HG03457 (cell line): Measurements from ENCODE around the gene DBP.

Source experiments
- ATAC-seq: cut with Tn5 transposase; IDR thresholded peaks from one replicate; pipeline ENCODE4 v1.9.1; 2021; ENCODE audit warnings: moderate number of reproducible peaks; ENCODE audit not compliant: unreplicated experiment

Gene DBP

DNA sequence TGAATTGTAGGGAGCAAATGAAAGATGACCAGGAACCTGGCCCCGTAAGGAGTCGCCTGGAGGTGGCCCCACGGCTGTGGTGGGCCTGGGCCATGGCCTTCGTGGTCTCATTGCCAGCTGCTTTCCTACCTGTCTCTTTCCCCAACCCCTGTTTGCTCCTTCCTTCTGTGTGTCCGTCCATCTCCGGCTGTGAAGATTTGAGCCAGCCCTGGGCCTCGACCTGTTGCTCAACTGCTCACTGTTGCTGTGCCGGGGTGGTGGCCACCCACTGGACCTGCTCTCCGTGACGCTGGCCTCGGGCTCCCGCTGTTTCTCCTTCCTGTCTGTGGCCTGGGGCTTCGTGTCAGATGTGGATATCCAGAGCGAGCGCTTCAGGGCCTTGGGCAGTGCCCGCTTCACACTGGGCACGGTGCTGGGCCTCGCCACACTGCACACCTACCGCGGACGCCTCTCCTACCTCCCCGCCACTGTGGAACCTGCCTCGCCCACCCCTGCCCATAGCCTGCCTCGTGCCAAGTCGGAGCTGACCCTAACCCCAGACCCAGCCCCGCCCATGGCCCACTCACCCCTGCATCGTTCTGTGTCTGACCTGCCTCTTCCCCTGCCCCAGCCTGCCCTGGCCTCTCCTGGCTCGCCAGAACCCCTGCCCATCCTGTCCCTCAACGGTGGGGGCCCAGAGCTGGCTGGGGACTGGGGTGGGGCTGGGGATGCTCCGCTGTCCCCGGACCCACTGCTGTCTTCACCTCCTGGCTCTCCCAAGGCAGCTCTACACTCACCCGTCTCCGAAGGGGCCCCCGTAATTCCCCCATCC, 8.5 kb downstream of the DBP start:
- no peak for ATAC-seq

DNA sequence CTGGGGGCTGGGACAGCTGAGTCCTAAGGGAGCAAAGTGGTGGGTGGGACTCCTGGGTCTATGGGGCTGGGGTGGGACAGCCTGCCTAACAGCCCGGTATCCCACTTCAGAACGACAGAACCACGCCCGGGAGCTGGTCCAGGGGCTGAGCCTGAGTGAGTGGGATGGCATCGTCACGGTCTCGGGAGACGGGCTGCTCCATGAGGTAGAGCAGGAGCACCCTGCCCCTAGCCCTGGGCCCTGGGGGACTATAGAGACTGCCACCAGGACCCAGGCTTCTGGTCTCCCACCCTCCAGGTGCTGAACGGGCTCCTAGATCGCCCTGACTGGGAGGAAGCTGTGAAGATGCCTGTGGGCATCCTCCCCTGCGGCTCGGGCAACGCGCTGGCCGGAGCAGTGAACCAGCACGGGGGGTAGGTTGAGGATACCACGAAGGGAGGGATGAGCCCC, 9.3 kb downstream of the DBP start:
- ATAC-seq: no peak

DNA sequence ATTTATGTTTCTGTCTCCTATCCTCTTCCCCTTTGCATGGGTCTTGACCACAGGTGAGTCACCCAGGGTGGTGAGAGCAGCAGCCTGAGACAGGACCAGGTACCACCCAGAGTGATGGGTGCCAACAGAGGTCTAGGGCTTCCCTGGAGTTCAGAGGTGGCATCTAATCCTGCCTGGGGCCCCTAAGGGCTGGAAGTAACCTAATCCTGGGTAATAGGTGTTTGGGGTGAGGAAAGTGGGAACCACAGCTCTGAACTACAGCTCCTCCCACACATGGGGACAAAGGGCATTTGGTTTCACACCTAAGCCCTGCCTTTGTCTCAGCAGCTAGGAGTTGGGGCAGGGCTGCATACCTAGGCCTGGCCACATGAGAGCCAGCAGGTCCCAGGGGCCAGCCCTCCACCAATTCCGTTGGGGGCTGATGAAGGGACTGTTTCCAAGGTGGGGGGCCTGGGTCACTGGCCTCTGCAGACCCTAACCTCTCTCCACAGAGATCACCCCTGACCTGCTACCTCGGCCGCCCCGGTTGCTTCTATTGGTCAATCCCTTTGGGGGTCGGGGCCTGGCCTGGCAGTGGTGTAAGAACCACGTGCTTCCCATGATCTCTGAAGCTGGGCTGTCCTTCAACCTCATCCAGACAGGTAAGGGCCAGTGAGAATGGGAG, 9.8 kb downstream of the DBP start:
- no peak for ATAC-seq

DNA sequence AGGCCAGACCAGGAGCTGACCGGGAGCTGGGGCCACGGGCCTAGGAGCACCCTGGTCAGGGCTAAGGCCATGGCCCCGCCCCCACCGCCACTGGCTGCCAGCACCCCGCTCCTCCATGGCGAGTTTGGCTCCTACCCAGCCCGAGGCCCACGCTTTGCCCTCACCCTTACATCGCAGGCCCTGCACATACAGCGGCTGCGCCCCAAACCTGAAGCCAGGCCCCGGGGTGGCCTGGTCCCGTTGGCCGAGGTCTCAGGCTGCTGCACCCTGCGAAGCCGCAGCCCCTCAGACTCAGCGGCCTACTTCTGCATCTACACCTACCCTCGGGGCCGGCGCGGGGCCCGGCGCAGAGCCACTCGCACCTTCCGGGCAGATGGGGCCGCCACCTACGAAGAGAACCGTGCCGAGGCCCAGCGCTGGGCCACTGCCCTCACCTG, 11.3 kb downstream of the DBP start:
- ATAC-seq: no peak

DNA sequence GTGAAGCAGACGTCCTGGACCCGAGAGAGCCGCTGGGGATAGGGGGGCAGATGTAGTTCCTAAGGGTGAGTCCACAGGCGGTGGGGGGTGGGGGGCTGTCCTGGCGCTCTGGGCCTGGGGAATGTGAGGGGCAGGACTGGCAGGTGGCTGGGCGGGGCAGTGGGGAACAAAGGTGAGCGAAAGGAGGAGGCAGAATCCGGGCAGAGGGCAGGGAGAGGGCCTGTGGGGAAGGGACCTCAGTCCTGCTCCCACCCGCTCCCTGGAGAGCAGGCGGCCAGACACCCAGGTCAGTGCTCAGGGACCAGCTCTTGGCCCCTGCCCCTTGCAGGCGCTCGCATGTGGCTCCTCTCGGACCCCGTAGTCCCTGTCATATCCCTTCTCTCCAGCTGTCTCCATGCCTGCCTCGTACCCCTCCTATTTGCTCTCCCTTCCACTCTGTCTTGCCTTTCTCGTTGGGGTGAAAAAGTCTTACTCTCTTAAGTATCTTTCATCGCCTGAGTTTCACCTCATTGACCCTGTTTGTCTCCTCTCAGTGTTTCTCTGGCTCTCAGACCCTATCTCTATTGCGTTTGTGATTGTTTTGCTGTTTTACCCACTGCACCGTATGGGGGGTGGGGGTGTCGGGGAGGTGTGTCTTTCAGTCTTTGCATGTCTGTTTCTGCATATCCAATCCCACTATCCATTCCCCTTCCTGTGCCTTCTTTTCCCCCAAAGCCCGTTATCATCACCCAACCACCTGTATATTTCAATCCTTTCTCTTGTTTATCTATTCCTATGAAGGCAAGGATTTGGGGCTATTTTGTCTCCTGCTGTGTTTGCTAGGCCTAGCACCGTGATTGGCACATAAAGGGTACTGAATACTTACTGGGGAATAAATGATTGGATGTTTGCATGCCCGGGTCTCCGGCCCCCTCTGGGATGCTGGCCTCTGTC, 12.1 kb downstream of the DBP start:
- ATAC-seq: no peak

DNA sequence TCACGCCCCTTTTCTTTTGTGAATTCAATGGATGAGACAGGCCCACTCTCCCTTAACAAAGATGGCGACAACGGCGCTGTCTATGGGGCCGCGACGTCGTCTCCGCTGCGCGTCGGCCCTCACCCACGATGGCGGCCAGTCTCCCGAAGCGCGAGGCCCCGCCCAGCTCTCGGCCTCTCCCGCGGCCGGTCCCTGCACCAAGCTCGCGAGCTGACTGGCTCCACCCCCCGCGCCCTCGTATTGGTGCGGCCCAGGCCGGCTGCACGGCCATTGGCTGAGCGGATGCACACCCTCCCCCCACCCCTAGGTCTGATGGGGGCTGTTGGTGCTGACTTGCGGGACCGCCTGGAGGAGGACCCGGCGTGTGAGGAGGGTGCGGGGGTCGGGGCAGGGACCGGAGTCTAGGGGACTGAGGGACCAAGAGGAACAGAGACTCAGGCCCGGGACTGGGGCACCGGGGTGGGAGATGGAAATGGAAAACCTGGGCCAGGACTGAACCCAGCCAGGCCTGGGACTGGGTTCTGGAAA, 13.0 kb downstream of the DBP start:
- ATAC-seq: no peak

DNA sequence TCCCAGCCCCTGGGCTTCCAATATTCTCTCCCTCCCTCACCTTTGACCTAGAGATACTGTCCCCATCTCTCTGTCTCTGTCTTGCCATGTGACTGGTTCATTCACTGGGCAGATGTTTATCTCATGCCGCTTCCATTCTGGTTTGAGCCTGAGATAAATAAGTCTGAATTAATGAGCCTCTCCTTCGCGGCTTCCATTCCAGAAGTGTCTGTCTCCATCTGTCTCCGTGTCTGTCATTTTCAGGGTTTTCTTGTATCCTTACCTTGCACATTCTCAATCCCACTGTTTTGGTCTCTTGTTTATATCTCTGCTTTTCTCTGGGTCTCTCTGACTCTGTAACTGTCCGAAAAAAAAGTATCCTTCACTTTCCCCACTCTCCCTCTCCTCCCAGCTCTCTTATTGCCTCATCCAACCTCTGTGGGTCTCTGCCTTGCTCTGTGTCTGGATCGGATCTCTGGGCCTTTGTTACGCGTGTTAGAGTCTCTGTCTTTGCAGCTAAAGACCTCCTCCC, 13.6 kb downstream of the DBP start:
- no peak for ATAC-seq

DNA sequence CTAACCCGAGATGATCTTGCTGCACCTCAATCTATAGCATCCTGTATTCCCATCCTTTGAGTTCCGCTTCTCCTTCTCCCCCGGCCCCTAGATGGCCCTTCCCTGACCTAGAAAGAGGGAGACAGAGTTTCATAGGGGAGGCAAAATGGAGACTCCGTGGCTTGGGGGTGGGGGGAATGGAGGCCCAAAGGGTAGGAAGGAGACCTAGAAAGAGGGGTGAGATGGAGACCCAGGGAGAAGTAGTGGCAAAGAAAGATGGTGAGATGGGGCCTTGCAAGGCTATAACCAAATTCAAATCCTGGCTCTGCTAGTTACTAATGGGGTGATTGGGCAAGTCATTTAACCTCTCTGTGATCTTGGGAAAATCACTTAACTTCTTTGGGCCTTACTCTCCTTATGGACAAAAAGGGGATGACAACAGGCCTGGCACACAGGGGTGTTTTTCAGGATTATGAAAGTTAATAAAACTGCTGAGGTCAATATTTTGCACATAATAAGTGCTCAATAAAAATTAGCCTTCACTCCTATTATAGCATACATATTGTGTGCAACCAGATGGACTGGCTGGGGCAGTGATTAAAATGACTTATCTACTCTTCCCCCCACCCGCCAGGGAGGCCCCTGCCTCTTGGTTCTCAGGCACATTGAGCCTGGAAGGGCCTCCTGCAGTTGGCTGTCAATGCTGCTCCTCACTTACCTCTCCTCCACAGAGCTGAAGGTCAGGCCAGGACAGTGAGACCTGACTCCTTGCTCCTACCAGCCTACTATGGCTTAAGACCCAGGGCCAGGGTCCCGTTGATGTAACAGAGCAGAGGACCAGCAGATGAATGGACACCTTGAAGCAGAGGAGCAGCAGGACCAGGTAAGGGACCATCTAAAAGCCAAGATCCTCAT, 17.2 kb downstream of the DBP start:
- no peak for ATAC-seq

DNA sequence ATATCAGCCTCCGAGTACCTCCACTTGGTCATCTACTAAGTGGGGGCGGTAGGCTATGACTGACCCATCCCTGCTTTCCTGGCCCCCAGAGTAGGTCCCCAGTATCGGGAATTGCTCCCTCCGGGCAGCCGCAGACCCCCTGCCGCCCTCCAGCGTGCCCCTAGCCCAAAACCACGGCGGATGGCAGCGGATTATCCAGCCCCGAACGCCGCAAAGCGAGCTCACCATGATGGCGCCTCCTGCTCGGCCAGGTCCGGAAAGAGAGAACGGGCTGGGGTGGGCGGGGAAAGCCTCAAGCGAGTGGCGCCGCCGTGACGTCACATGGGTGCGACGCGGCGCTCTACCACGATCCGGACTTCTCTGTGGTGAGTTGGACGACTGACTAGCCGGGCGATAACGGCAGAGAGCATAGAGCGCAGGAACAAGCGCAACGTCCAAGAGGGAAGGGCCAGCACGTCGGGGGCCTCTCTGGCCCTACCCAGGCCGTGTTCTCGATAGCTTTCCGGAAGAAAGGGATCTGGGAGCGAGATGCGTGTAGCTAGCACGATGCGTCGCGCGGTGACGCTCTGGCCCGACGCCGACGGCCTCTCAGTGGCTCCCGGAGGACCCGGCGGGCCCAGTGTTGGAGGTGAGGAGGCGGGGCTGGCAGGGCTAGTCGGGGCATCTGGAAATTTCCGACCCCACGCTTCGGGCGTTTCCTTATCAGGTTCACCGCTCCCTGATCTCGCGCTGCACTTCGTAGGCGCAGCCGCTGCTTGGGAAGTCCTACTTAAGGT, 18.1 kb downstream of the DBP start, which contains the start of the genes RPL18 and SPHK2:
TSS of gene RPL18 (minus strand) at position 263 of the 776 bp plus-strand sequence. CDS start at position 228, 35 bp downstream.
TSS of gene SPHK2 (plus strand) at position 591 of the 776 bp plus-strand sequence. CDS start 1,009 bp downstream, outside the sequence.
- peak; percentile 78 for ATAC-seq

DNA sequence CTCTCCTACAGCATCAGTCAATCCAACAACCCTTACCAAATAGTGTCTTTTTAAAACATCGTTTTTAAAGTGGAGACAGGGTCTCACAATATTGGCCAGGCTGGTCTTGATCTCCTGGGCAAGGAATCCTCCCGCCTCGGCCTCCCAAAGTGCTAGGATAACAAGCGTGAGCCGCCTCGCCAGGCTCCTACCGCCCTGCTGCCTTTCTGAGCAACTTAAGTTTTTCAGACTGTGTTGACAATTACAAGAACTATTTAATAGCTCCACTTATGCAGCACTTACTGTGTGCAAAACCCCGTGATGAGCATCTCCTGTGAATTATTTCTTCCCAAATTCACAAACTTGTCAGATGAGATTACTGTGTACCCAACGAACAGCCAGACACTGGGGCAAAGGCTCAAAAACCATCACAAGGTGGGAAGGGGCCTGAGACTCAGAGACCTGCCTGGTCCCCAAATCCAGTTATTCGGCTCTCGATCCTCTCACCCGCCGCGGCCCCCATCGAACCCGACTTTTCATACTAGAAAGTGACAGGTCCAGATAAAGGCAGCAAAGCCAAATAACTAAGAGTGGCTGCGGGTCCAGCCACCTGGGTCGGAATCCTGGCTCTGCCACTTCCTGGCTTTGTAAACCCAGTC, 18.8 kb downstream of the DBP start:
- ATAC-seq: peak; percentile 8

DNA sequence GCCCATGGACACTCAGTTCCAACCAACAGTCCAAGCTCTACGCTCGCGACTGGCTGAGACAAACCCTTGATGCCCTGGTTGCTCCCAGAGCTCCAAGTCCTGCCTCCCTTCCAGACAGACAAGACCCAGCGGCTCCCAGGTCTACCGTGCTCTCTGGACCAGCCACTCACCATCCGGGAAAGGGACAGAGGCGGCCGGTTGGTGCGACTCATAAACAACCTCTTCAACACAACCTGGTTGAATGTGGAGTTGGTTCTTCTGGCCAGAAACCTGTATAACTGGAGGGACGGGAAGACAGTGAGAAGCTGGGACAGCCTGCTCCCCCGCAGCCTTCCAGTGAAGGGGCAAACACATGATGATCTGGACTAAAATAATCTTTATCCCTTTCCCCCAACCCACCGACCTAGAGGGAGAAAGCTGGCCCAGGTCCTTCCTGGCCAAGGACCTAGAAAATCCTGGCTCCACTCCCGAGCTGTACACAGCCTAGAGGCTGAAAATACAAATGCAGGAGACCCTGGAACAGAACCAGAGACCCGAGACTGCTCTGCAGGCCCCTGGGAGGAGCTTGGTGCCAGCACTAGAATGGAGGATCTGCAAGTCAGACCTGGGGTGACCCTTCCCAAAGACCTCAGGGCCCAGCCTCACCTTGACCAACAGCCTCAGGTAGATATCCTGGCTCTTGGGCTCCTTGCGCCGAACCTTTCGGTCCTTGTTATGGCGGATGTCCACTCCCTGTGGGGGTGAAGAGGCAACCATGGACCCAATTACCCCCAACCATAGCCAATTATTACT, 19.8 kb downstream of the DBP start:
- no peak for ATAC-seq

DNA sequence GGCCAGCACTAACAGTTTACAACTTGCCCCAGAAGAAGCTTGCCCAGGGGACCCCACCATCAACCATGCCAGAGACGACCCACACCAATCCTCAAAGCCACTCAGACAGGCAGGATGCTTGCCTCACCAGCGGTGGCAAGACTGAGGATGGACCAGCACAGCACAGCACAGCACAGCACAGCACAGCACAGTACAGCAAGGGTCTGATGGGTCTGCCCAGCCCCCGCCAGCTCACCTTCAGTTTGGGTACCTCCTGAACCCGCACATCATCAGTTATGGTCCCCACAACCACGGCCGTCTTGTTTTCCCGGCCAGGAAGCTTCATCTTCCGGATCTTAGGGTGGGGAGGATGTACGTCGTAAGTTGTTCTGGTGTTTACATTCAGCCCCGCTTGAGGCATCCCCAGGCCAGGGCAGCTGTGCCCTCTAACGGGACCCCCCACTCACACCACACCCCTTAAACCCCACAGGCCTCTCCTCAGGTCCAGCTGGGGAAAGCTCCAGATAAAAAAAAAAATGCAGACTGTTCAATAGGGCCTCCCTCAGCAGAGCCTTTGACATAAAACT, 20.6 kb downstream of the DBP start:
- no peak for ATAC-seq

DNA sequence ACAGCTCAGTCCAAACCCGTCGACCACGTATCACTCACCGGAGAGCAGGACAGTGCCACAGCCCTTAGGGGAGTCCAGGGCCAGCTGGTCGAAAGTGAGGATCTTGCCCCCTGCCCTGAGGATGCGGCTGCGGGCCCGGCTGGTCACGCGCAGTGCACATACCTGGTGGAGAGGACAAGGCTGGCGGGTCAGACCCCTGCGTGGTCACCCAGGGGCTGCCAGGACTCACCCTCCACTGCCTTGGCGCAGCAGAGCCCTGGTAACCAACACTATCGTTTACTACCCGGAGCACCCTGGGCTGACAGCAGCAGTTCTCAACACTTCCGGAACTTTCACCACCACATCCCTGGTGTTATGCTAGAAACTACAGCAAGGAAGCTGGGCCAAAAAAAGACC, 21.1 kb downstream of the DBP start:
- no peak for ATAC-seq

DNA sequence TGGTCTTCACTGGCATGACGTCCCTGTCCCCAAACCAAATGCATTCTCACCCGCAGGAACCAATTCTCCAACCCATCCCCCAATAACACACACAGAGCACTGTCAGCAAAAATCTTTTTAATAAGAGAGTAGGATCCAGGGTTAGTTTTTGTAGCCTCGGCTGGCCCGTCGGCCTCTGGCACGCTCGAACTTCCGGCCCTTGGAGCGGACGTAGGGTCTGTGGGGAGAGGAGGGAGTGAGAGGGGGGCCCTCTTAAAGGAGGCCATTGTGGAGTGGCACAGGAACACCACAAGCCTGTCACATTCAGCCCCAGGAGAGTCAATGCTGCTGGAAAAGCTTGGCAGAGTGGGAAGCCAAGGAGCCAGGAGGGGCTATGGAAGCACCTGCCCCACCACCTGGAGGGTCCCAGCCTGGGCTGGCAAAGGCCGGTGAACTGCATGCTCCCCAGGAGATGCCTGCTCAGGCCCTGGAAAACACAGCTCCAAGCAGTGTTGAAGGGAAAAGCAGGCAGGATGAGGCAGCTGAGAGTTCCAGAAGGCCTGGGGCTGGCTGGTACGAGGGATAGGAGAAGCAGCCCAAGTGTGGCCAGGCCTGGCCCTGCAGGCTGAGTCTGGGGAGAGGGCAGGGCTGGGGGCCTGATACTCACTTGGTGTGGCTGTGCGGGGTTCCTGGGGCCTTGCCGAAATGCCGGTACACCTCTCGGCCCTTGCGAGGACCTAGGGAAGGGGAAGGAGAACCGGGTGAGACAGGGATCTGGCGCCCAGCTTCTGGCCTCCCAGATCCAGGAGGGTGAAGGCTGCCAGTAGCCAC, 21.7 kb downstream of the DBP start:
- no peak for ATAC-seq

DNA sequence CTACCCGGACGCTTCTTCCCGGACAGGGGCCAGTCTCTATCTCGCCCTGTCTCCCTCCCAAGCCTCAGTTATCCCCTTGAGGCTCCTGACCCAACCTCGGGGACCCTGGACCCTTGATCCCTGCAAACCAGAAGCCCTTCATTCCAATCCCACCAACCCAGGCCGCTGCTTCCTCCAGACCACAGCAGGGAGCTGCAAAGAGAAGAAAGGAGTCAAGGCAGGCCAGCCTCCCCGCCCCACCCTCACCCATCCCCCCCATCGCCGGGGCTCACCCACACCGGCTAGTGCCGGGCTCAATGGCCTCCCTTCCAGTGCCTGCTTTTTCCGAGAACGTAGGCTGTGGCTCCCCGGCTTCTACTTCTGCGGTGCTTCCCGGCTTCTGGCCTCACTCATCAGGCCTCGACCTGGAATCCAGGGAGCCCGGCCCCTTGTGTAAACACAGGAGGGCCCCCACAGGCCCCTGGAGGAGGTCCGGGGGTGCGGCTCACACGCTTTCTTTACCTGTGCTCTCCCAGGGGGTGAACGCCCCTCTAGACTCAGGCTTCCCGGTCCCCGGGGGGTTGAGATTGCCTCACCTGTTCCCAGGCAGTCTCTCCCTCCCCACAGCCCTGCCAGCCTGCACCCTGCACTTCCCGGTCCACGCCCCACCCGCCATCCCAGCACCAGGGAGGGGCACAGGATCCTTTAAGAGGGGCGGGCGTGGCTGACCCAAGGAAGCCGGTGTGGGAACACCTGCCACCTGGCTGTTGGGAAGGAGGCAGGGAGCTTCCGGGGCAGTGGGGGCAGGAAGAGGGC, 22.5 kb downstream of the DBP start, which contains the start of gene FAM83E:
TSS of gene FAM83E (minus strand) at position 641 of the 795 bp plus-strand sequence. CDS start 1,704 bp downstream, outside the sequence.
- ATAC-seq: no peak
